ENCODE results near the gene CAPN5. TPM values are rescaled to one million over a fixed set of nuclear protein-coding genes. Genes with fewer than 3 reads are reported as not detected.

Gene CAPN5
- total RNA-seq, 1 donor from 2014 or later: 6.5 TPM

- intact Hi-C loops (cut with DNase I): no loop called here
- no peak for DNase-seq
- no peak for TF ChIP-seq CTCF (IDR thresholded peaks at IDR 0.05)
Observed at GRCh38 chr11:77106321-77106720, 39.5 kb downstream of the CAPN5 start.

GRCh38 chr11:77106759-77107158, 40.0 kb downstream of the CAPN5 start:
- H3K4me3 ChIP-seq: no peak overlapping the region
- no peaks in the 10 kb centered on the region for H3K4me1 ChIP-seq
- TF ChIP-seq CTCF (IDR thresholded peaks at IDR 0.05): no peak
- no peaks in the 10 kb centered on the region for H3K27me3 ChIP-seq
- intact Hi-C loops (cut with DNase I): no loop called here
- no peaks in the 10 kb centered on the region for H3K36me3 ChIP-seq
- H3K9me3 ChIP-seq: no peaks in the 10 kb centered on the region
- no peak for ATAC-seq
- no peak for DNase-seq
- no peak overlapping the region for H3K27ac ChIP-seq

More at GRCh38 chr11:77106321-77106720, 39.5 kb downstream of the CAPN5 start:
- Histone ChIP-seq H3K4me3 (no peak overlapping the region), H3K4me1 (no peaks in the 10 kb centered on the region), H3K36me3 (no peaks in the 10 kb centered on the region), H3K27ac (no peak overlapping the region), H3K9me3 (no peaks in the 10 kb centered on the region), H3K27me3 (no peaks in the 10 kb centered on the region)
- ATAC-seq: no peak

GRCh38 chr11:77107950-77108349, 41.2 kb downstream of the CAPN5 start:
- no peak for TF ChIP-seq CTCF (IDR thresholded peaks at IDR 0.05)
- H3K27me3 ChIP-seq: no peaks in the 10 kb centered on the region
- intact Hi-C loops (cut with DNase I): no loop called here
- H3K4me3 ChIP-seq: no peak overlapping the region
- no peak overlapping the region for H3K27ac ChIP-seq
- peak; percentile 73 for DNase-seq
- H3K9me3 ChIP-seq: no peaks in the 10 kb centered on the region
- no peaks in the 10 kb centered on the region for H3K4me1 ChIP-seq
- ATAC-seq: peak; percentile 17
- H3K36me3 ChIP-seq: no peaks in the 10 kb centered on the region

- H3K36me3 ChIP-seq: no peaks in the 10 kb centered on the region
- H3K9me3 ChIP-seq: no peaks in the 10 kb centered on the region
- DNase-seq: no peak
- no peaks in the 10 kb centered on the region for H3K4me1 ChIP-seq
- no peak overlapping the region for H3K27ac ChIP-seq
- H3K27me3 ChIP-seq: no peaks in the 10 kb centered on the region
- ATAC-seq: no peak
- H3K4me3 ChIP-seq: no peak overlapping the region
- intact Hi-C loops (cut with DNase I): no loop called here
- TF ChIP-seq CTCF (IDR thresholded peaks at IDR 0.05): no peak
Observed at GRCh38 chr11:77108436-77108835, 41.7 kb downstream of the CAPN5 start.

GRCh38 chr11:77109236-77110019, 42.7 kb downstream of the CAPN5 start:
- DNase-seq: no peak
- ATAC-seq: no peak
- no peak for TF ChIP-seq CTCF (IDR thresholded peaks at IDR 0.05)
- H3K36me3 ChIP-seq: no peaks in the 10 kb centered on the region
- no peak overlapping the region for H3K27ac ChIP-seq
- H3K9me3 ChIP-seq: no peaks in the 10 kb centered on the region
- H3K4me1 ChIP-seq: no peaks in the 10 kb centered on the region
- no peak overlapping the region for H3K4me3 ChIP-seq
- intact Hi-C loops (cut with DNase I): no loop called here
- no peaks in the 10 kb centered on the region for H3K27me3 ChIP-seq
